HG03060 (cell line): Measurements from ENCODE around the gene ZFHX3.
"Not testable (repeated sequence)": the region's sequence is repeated elsewhere in the genome, so short reads cannot be mapped to it uniquely, and the experiment has no call there.

Source experiments
- ATAC-seq: cut with Tn5 transposase; IDR thresholded peaks from one replicate; pipeline ENCODE4 v1.9.1; 2021; ENCODE audit warnings: low read depth, moderate number of reproducible peaks; ENCODE audit not compliant: unreplicated experiment

The ZFHX3 gene

GRCh38 chr16:73047536-73048291, at the start of gene ZFHX3:
ZFHX3 (minus strand) TSS chr16:73048128; CDS start chr16:72960145, 87,983 bp downstream.
- peak; percentile 56 for ATAC-seq

- ATAC-seq = no peak
Observed at GRCh38 chr16:73096510-73096909, 48.6 kb upstream of the ZFHX3 start.

GRCh38 chr16:73095885-73096421, 48.0 kb upstream of the ZFHX3 start:
- ATAC-seq = no peak

- no peak for ATAC-seq
Observed at GRCh38 chr16:73095142-73095820, 47.4 kb upstream of the ZFHX3 start.

GRCh38 chr16:73094371-73094770, 46.4 kb upstream of the ZFHX3 start:
- no peak for ATAC-seq

GRCh38 chr16:73093146-73094144, 45.5 kb upstream of the ZFHX3 start:
- ATAC-seq = no peak

- ATAC-seq = no peak
Observed at GRCh38 chr16:73092236-73092781, 44.4 kb upstream of the ZFHX3 start.

GRCh38 chr16:73091174-73091573, 43.2 kb upstream of the ZFHX3 start:
- no peak for ATAC-seq

- ATAC-seq = no peak
Observed at GRCh38 chr16:73089420-73089819, 41.5 kb upstream of the ZFHX3 start.

- ATAC-seq = no peak
Observed at GRCh38 chr16:73086108-73086507, 38.2 kb upstream of the ZFHX3 start.

GRCh38 chr16:73083271-73083670, 35.3 kb upstream of the ZFHX3 start:
- ATAC-seq = no peak

GRCh38 chr16:73082634-73083051, 34.7 kb upstream of the ZFHX3 start:
- not testable (repeated sequence) for ATAC-seq

GRCh38 chr16:73080931-73081330, 33.0 kb upstream of the ZFHX3 start:
- ATAC-seq = no peak

GRCh38 chr16:73076324-73076810, 28.4 kb upstream of the ZFHX3 start:
- no peak for ATAC-seq

- ATAC-seq = no peak
Observed at GRCh38 chr16:73074382-73074781, 26.5 kb upstream of the ZFHX3 start.

- ATAC-seq = not testable (repeated sequence)
Observed at GRCh38 chr16:73072051-73072450, 24.1 kb upstream of the ZFHX3 start.

GRCh38 chr16:73071131-73071940, 23.4 kb upstream of the ZFHX3 start:
- ATAC-seq = no peak

- no peak for ATAC-seq
Observed at GRCh38 chr16:73069581-73070262, 21.8 kb upstream of the ZFHX3 start.
